ENCODE measurements around the gene FRY. TPM values are rescaled to one million over a fixed set of nuclear protein-coding genes. Genes with fewer than 3 reads are reported as not detected.
A peak's percentile ranks its signal among the peaks of the same experiment; 100 is the strongest.

Gene FRY
- total RNA-seq, 1 experiment from 2014 or later = 3.5 TPM

GRCh38 chr13:32210101-32210500 lies 178.5 kb downstream of the FRY start:
- DNase-seq (ENCODE audit: low read depth) = no peak

DNA sequence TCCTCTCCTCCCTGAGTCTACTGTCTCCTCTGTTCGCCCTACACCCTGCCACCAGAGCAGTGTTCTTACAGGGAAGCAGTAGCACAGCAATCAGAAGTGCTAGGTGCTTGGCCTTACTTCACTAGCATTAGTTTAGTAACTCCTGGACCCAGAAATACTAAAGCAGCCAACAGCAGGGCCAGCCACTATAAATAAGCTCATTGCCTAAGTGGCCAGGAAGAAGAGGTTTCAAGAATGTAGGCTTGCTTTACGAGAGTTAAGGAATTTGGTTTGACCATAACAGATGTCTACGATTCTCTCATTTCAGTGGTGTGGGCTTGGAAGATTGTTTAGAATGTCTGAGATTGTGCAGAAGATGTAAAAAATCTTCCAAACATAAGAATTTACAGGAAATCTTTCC lies 180.2 kb downstream of the FRY start:
- peak; percentile 25 for DNase-seq (ENCODE audit: low read depth)

- DNase-seq (ENCODE audit: low read depth) = no peak
These were observed 180.8 kb downstream of the FRY start for GRCh38 chr13:32212421-32212820.

- DNase-seq (ENCODE audit: low read depth) = no peak
These were observed 182.1 kb downstream of the FRY start for GRCh38 chr13:32213626-32214025.

GRCh38 chr13:32214071-32214470 lies 182.5 kb downstream of the FRY start:
- no peak for DNase-seq (ENCODE audit: low read depth)

GRCh38 chr13:32216281-32216680 lies 184.7 kb downstream of the FRY start:
- no peak for DNase-seq (ENCODE audit: low read depth)

DNA sequence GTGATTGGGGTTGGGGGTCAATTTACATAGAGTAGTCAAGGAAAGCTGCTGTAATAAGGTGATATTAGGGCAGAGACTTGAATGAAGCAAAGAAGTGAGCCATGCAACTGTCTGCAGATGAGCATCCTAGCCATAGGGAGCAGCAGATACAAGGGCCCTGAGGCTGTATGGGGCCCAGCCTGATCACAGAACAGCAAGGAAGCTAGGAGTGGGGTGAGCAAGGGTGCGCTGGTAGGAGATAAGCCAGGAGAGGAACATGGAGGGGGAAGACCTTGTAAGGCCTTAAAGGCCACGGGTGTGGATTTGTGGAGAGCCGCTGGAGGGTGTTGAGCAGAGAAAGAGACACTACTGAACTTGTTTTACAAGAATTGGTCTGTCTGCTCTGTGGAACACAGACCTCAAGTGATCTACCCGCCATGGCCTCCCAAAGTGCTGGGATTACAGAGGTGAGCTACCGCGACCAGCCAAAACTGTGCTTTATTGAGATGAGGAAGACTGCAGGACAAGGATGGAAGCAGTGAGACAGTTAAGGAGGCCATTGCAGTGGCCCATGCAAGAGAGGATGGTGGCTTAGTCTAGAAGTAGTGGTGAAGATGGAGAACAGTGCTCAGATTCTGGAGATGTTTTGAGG lies 190.6 kb downstream of the FRY start:
- no peak for DNase-seq (ENCODE audit: low read depth)

- DNase-seq (ENCODE audit: low read depth) = peak; percentile 17
These were observed 193.3 kb downstream of the FRY start for GRCh38 chr13:32224916-32225315.

DNA sequence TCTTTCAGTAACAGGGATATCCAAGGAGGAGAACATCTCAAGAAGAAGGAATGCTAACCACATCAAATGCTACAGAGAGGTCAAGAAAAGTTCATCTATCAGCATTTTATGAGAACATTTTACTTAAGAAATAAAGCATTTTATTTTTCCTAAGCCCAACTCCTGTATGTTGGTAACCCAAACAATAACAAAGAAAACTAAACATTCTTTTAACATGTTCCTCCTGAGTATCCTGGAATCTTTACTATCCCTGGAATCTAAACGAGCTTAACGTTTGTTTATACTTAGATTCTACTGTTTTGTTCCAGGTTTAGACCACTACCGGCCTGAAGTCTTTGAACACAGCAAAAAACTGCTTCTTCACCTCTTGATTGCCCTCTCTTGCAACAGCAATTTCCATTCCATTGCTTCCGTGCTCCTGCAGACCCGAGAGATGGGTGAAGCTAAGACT lies 193.9 kb downstream of the FRY start:
- DNase-seq (ENCODE audit: low read depth) = no peak

DNA sequence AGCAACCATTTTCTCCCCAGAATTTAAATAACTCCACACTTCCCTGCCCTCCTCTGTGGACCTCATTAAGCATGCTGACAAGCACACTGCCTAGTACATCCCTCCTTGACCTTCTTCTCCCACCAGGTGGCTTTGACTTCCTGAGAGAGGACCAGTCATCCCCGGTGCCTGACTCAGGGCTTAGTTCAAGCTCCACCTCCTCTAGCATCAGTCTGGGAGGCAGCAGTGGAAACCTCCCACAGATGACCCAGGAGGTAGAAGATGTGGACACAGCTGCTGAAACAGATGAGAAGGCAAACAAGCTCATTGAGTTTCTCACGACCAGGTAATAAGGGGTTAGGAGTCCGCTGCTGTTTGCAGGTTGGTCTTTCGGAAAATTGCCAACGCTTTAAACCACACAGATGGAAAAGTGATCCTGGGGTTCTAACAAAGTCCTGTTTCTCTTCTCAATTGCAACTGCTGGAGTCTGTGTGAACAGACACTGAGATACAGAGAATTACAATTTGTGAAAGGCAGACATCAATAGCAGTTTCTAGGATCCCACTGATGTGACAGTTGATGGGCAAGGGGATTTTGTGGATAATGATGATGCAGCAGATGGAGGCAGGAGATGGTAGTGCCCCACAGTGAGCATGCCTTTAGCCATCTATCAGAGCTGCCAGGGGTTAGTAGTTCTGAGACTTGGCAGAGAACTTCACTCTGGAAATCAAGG lies 196.9 kb downstream of the FRY start:
- peak; percentile 64 for DNase-seq (ENCODE audit: low read depth)

GRCh38 chr13:32229443-32229842 lies 197.9 kb downstream of the FRY start:
- no peak for DNase-seq (ENCODE audit: low read depth)

DNA sequence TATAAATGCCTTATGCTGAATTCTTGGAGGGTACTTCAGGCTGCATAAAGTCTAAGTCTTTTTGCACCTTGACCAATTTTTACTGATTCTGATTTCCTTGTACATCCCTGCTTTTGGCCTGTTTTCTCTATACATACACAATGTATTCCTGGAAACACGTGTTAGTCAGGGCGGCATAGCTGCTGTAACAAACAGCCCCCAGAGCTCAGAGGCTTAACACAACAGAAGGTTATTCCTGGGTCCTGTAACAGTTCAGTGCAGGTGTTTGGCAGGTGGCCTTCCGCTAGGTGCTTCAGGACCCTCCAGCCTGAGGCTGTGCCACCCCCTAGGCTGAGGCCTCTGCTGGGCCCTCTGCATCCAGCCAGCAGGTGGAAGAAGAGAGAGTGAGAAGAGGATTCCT lies 200.7 kb downstream of the FRY start:
- DNase-seq (ENCODE audit: low read depth) = no peak

DNA sequence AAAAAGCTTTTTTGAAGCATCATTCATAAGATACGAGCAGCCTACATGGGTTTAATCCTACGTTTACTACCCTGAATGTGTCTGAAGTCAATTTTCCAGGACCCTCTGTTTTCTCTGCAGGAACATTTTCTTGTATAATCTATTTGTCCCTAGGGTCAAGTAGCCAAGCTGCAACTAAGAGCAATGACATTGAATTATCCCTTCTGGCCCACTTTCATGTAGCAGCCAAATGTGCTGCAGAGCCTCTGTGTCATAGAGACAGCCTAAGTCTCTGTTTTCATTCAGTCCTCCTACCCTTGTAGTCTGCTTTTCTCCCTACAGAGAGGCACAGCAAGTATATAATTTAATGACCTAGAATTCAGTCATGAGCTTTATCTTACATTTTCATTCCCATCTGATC lies 201.5 kb downstream of the FRY start:
- DNase-seq (ENCODE audit: low read depth) = no peak

DNA sequence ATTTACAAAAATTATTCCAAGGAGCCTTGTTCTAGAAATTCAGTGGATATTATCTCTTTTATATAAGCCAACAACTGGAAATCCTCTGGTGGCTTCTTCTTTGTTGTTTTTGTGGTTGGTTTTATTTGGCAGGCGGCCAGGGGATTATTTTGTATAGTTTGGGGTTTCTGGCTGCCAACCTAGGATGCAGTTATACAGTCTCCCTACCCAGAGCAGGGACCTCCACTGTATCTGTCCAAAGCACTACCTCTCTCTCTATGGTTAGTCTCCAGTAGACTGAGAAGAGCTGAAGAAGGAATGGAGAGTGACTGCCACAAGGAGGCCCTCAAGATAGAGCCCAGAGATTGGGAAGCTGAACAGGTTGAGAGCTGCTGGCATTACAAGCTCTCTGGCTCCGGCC lies 203.3 kb downstream of the FRY start:
- no peak for DNase-seq (ENCODE audit: low read depth)

GRCh38 chr13:32237681-32238080 lies 206.1 kb downstream of the FRY start:
- DNase-seq (ENCODE audit: low read depth) = no peak

GRCh38 chr13:32243695-32244094 lies 212.1 kb downstream of the FRY start:
- no peak for DNase-seq (ENCODE audit: low read depth)

DNA sequence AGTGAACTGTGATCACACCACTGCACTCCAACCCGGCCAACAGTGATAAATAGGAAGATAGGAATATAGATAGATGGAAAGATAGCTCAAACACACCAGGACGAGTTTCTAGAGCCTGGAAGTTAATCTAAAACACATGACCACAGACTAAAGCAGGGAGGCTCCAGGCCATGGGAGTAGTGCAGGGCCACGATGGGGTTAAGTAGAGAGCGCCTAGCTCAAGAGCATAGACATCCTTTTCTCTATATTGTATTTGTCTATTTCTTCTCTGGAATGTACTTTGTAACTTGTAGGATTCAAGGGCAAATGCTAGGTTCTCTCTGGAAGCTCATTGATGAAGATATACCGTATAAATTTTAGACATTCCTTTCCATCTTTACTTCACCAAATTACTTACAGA lies 214.0 kb downstream of the FRY start:
- no peak for DNase-seq (ENCODE audit: low read depth)

DNA sequence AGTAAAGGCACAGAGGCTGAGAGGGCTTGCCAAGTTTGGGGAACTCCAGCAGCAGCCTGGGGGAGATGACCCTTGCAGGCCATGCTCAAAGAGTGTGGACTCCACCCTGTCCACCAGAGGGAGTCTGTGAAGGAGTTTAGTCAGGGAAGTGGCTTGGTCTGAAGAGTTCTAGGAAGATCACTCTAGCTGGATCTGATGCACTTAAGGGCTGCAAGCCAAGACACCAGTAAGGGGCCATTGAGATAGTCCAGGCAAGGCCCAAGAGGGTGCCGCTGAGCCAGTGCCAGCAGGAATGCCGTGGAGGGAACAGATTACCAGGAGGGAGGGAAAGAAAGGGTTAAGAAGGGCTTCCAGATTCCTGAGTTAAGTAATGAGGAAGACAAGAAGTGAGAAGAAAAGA lies 214.9 kb downstream of the FRY start:
- DNase-seq (ENCODE audit: low read depth) = peak; percentile 67

GRCh38 chr13:32247887-32248286 lies 216.3 kb downstream of the FRY start:
- DNase-seq (ENCODE audit: low read depth) = no peak

- DNase-seq (ENCODE audit: low read depth) = no peak
These were observed 217.2 kb downstream of the FRY start for GRCh38 chr13:32248801-32249200.

DNA sequence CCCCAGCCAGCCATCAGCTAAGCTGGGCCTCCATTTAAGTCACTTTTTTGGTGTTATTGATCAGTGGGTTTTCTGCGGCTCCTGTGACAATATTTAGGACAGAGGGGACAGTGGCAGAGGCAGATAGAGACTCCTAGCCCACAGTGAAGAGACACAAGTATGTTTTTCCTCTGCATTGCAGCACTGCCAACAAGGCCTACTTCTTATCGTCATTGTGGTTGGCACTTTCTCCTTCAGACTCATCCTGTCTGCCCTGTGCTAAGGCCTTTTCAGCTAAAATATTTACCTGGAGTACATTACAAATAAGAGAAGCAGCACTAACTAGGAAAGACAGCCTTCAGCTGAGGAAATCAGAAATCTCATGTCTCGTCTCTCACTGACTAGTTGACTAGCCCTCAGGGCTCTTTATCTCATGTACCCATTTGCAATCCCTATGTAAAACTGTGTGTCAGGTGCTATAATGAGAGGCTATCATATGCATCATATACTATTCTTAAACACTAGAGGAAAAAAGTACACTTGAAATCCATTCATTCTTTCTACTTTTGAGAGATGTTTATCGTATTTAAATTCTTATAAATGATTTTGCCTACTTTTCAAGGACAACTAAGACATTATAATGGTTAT lies 221.4 kb downstream of the FRY start:
- no peak for DNase-seq (ENCODE audit: low read depth)

DNA sequence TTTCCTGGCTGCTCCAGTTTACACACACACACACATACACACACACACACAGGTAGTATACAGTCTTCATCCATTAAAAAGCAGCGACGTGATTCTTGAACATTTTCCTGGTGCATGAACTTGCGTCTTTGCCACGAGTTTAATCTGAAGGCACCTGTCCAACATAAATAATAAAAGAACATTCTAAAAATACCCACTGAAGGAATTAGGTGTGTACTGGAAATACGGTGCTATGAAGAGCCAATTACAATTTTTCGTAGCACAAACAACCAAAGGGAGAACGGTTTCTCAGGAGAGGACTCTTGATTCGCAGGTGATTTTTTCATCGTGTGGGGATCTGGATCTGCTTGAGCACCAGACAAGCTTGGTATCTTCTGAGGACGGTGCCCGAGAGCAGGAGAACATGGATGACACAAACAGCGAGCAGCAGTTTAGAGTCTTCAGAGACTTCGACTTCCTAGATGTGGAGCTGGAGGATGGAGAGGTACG lies 222.4 kb downstream of the FRY start:
- DNase-seq (ENCODE audit: low read depth) = no peak

DNA sequence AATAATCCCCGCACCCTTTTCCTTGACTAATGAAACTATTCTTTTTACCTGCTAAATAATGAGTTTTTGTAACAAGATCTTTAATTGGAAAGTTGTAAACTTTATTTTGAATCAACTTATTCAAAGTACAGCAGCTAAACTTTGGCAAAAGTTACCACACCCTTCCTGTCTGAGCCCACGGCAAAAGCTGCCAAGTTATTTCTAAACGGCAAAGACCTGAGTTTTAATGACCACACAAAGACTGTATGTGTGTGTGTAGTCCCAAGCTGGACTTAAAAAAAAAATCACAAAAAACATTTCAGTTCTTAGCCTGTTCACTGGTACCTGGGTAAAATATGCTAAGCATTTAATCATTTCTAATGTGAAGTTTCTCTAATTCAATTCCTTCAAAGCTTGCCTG lies 222.8 kb downstream of the FRY start:
- DNase-seq (ENCODE audit: low read depth) = no peak
